Astrocyte of the hippocampus (primary cell): Measurements from ENCODE around the gene MCC.
A peak's percentile ranks its signal among the peaks of the same experiment; 100 is the strongest.

Experiments used
- DNase-seq: peaks from one replicate; pipeline ENCODE4 v3.0.0; 2011; ENCODE audit warnings: low read depth, low spot score

The MCC gene

GRCh38 chr5:113321276-113321675, 167.0 kb downstream of the MCC start:
- DNase-seq, result no peak

GRCh38 chr5:113320273-113320780, 167.9 kb downstream of the MCC start:
- no peak for DNase-seq

GRCh38 chr5:113319256-113320053, 168.8 kb downstream of the MCC start:
- no peak for DNase-seq

- DNase-seq, result no peak
These were observed 170.6 kb downstream of the MCC start for GRCh38 chr5:113317636-113318035.

- no peak for DNase-seq
These were observed 177.0 kb downstream of the MCC start for GRCh38 chr5:113311301-113311700.

GRCh38 chr5:113302120-113302519, 186.1 kb downstream of the MCC start:
- DNase-seq, result no peak

GRCh38 chr5:113299591-113299990, 188.7 kb downstream of the MCC start:
- no peak for DNase-seq

- no peak for DNase-seq
These were observed 191.6 kb downstream of the MCC start for GRCh38 chr5:113296676-113297075.

- peak; percentile 16 for DNase-seq
These were observed 193.1 kb downstream of the MCC start for GRCh38 chr5:113295111-113295539.

GRCh38 chr5:113294311-113295110, 193.7 kb downstream of the MCC start:
- DNase-seq, result peak; percentile 95

GRCh38 chr5:113293975-113294310, 194.3 kb downstream of the MCC start:
- no peak for DNase-seq

- peak; percentile 45 for DNase-seq
These were observed 194.9 kb downstream of the MCC start for GRCh38 chr5:113293068-113293974.

- peak; percentile 22 for DNase-seq
These were observed 195.8 kb downstream of the MCC start for GRCh38 chr5:113292462-113292861.

- DNase-seq, result no peak
These were observed 204.7 kb downstream of the MCC start for GRCh38 chr5:113283558-113283957.

- no peak for DNase-seq
These were observed 205.8 kb downstream of the MCC start for GRCh38 chr5:113282472-113282871.

- DNase-seq, result no peak
These were observed 207.1 kb downstream of the MCC start for GRCh38 chr5:113281194-113281593.

- no peak for DNase-seq
These were observed 207.7 kb downstream of the MCC start for GRCh38 chr5:113280541-113280940.

- DNase-seq, result peak; percentile 42
These were observed 209.3 kb downstream of the MCC start for GRCh38 chr5:113278976-113279375.

- no peak for DNase-seq
These were observed 211.8 kb downstream of the MCC start for GRCh38 chr5:113276493-113276892.

- no peak for DNase-seq
These were observed 212.3 kb downstream of the MCC start for GRCh38 chr5:113276001-113276400.

- DNase-seq, result peak; percentile 68
These were observed 213.3 kb downstream of the MCC start for GRCh38 chr5:113274836-113275414.
